NCI-H526 treated with DMSO at 0.1 percent for 48 hours (cell line): ENCODE measurements around the gene LHPP.

Source experiments
- DNase-seq: peaks from one replicate; lab custom pipeline; 2025; lab: John Stamatoyannopoulos, UW

The LHPP gene

DNA sequence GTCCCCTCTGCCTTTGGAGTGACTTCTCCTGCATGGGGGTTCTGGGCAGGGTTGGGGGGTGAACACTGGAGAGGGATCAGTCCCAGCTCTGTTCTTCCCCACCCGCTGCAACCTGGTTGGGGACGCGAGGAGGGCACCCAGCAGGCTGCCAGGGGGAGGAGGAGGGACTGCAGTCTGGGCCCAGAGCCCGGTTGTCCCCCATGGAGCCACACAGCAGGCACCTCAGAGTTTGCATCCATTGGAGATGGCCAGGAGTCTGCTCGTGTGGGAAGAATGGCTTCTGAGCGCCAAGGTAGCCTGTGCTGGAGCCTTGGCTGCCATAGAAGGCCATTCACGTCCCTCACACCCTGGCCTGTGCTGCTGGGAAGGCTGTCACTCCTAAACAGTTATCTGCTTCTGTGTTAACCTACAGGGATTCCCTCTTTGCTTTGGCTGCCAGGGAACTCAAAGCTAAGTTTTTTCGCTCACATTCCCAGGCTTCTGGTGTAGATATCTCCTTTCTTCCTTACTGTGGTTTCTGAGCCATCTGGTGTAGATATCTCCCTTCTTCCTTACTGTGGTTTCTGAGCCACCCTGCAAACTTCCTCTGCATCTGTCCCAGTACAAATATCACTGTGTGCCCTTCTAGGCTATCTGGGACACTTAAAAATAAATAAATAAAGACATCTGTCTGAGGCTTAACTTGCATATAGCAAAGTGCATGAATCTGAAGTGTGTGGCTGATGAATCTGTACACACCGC is 133.7 kb downstream of the LHPP start:
- DNase-seq = no peak

DNA sequence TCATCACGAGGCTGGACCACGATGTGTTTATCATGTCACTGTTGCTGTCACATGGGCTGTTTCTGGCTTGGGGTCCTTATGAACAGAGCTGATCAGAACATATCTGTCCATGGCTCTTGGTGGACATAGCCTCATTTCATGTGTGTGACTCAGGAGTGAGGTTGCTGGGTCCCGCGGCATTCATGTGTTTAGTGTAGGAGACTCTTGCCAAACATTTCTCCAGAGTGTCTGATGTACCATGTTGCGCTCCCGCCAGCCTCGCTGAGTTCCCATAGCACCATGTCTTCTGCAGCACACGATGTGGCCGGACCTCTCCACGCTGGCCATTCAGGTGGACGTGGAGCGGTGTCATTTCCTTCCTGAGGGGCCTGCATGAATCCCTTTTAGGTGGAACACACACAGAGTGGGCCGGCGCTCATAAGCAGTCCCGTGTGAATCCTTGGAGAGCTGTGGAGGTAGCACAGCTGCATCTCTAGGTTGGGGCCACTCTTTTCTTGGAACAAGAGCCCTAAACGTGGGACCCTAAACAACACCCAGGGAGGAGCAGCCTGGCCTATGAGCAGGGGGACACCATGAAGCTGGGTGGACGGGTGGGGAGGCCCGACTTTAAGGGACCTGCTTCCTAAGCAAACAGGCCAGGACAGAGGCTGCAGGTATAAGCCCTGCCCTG is 134.6 kb downstream of the LHPP start:
- DNase-seq = no peak

- DNase-seq = no peak
These were observed 135.6 kb downstream of the LHPP start for GRCh38 chr10:124596962-124597845.

DNA sequence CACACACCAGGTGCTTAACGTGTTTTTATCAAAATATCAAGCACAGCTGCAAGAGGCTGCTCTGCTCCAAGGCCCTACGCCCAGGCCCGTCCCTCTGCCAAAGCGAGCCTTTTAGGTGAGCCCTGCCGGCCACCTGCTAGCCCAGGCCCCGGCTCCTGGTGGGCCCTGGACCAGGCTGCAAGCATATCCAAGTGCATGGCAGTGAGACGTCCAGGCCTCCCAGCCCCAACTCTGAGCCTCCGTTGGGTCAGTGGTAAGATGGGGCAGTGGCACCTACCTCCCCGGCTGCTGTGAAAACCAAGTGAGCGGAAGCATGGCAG is 136.2 kb downstream of the LHPP start:
- DNase-seq = no peak

DNA sequence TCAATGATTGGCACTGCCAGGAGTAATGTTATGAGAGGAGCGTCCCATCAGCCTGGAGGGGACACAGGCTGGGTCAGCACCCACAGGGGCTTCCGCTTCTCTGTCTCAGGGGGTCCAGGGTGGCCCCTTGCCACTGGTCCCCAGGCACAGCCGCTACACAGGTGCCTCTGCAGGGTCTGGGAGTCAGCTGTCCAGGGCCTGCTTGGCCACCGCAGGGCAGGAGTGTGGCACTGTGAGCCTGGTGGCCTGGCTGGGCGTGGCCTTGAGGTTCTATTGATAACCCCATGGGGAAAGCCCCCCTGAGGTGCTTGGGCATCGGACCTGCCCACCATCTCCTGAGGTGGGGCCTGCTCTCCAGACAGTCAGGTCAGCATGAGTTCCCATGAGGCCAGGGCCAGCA is 136.6 kb downstream of the LHPP start:
- DNase-seq = no peak

DNA sequence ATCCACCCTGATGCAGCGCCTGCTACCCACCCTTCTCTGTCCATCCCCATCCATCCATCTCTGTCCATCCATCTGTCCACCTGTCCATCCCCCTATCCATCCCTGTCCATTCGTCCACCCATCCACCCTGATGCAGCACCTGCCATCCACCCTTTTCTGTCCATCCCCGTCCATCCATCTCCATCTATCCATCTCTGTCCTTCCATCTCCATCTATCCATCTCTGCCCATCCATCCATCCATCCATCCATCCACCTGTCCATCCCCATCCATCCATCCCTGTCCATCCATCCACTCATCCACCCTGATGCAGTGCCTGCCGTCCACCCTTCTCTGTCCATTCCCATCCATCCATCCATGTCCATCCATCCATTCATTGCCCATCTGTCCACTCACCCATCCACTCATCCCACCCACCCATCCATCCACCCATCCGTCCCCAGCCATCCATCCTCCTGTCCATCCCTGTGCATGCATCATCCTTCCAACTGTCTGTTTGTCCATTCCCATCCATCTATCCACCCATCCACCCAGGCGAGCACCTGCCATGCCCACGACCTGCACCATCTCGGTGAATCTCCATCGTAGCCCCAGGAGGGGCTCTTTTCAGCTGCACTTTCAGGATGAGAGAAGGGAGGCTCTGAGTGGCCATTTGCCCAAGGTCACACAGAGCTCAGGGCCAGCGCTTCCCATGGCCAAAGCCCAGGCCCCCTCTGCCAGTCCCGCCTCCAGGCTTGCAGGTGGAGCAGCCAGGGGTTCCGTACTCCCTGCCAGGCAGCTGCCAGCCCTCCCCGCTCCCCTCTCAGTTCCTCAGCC is 137.4 kb downstream of the LHPP start:
- DNase-seq = no peak

DNA sequence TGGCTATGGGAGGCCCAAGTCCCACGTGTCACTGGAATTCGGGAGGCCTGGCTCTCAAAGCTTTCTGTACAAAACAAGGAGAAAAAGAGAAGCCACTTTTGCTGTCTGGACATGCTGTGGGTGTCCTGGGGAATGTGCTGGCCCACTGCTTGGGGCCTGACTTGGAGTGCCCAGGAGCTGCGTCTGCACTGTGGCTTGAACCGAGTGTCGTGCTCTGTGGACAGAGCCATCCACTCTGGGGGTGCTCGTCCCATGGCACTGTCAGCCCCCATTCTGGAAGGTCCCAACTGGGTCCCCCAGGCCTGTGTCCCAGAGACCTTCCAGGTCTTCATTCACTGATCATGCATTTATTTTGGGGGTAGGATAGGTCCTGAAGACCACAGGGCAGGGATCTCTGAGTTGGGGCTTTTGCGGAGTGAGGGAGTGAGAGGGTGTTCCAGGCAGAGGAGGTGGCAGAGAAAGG is 138.0 kb downstream of the LHPP start:
- no peak for DNase-seq

- DNase-seq = no peak
These were observed 138.6 kb downstream of the LHPP start for GRCh38 chr10:124600051-124600880.

DNA sequence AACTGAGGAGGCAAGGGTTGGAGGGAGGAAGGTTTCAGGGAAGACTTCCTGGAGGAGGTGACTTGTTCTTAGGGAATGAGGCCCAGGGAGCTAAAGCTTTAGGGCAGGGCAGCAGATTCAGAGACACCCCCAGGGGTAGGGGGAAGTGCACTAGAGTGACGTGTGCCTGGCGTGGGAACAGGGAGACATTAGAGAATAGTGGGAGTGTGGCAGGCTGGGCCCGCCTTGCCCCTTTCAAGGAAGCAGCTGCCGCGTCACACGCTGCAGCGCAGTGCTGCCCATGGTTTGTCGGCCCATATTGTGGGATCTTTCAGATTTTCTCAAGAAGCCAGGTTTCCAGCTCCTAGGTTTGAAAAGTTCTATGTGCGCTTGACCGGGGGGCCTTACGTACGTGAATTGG is 139.4 kb downstream of the LHPP start:
- no peak for DNase-seq

DNA sequence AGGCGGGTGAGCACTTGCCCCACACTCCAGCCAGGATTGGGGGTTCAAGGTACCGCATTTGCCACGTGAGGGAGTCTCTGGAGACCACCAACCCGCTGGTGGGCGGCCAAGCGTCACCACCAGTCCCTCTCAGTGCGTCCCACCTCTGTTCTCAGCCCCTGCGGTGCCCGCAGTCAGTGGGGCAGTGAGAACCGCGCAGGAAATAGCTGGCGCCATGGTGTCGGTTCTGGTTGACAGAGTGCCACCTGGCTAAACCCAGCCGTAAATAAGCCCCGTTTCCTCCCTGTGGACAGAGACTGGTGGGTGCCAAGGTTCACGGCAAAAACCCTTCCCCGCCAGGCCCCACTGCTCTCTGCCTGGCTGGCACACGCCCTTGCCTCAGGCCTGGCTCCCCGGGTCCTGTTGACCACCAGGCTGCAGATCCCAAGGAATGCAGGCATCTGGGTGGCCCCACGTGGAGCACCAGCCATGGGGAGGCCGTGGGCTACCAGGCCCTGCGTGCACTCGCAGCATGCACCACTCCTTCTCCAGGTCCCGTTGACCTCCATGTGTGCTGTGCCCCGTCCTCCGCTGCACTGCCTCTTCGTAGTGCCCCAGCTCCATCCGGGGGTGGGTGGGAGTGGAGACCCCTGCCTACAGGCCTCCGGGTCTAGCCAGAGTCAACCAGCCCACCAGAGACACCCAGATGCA is 140.0 kb downstream of the LHPP start:
- DNase-seq = no peak

DNA sequence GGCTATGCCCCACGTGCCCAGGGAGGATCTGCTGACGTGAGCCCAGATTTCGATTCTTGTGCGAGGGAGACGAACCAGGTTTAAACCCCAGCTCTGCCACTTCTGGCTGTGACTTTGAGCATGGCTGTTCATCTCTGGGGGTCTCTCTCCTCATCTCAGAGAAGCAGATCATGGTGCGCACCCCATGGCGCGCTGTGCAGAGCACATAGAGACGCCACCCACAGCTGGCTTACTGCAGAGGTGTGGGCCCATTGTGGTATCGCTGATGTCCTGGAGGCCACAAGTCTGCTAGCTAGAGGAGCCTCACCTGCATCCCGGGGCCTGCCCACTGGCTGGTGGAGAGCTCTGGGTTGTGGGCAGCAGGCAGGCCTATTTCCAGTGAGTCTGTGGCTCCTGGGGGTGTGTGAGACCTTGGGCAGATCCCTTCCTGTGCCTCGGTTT is 140.5 kb downstream of the LHPP start:
- no peak for DNase-seq

- DNase-seq = no peak
These were observed 141.2 kb downstream of the LHPP start for GRCh38 chr10:124602646-124603365.

DNA sequence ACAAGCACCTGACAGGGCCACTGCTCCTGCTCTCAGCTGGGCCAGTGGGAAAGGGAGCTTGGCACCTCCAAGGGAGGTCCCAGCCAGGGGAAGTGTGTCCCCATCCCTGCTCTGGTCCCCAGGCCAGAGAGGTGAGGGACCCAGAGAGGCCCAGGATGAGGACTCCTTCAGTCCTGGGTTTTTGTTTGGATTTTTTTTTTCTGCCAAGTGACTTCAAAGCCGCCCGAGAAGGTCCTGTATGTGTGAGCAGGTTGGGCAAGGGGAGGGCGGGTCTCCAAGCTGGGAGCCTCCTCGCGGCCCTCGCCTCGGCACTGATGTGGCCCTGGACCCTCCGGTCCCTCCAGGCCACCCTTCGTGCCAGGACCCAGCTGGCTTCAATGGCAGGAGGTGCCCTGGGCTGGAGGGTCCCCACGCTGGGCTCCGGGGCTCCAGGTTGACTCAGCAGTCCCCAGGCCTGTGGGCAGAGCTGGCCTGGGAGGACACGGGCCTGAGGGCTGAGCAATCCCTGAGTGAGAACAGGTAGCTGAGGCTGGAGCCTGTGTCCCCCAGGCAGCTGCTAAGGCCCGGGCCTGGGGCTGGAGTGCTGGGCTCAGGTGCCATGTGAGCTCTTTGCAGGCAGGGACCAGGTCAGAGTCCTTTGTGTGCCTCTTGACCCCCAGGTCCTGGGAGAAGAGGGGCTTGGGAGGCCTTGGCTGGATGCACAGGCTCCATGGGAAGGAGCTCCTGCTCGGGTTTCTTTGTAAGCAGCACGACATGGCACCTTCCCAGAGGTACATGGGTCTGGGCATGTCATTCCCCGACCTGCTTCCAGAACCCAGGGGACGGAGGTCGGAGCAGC is 142.0 kb downstream of the LHPP start:
- no peak for DNase-seq

DNA sequence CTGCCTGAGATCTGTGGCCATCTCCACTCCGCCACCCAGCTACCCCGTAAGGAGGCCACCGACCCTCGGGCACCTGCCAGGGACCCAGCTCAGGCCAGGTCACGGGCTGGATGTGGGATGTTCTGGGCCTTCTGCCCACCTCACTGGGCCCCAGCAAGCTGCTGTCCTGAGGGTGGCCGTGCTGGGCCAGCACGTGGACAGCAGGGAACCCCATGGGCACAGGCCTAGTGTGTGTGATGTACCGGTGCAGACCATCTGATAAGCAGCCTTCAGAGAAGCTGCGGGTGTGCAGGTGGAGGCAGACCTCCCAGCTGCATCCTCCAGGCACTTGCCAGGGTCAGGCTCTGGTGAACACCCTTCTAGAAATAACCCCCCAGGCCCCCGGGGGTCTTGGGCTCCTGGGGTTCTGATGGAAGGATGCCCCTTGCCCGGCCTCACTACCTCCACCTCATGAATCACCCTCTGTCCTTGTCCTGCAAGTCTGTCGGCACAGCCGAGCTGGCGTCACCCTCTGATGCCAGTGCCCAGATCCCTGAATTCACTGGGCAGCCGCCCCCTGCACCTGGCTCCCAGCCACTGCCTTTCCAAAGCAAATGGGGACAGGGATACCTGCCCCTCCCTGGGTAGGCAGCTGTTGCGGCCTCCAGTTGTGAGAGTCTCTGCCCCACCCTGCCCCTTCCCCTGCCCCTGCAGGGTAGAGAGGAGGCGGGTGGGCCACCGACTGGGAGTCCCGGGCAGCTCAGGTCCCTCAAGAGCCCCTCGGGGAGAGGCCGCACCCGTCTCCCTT is 142.8 kb downstream of the LHPP start:
- DNase-seq = no peak

- DNase-seq = no peak
These were observed 143.4 kb downstream of the LHPP start for GRCh38 chr10:124605001-124605370.

DNA sequence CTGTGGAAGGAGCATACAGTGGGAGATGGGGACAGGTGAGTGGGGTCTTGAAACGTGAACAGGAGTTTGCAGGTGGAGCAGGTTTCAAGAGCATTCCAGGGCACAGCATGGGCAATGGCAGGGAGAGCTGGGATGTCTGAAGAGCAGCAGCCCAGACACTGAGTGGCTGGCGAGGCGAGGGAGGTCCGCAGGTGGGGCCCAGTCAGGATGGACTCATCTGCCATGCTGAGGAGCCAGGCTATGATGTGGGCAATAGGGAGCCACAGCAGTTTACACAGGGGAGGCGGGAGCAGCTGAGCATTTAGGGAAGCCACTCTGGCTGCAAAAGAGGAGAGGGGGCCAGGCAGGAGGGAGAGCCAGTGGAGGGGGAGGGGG is 143.8 kb downstream of the LHPP start:
- DNase-seq = no peak

- DNase-seq = no peak
These were observed 144.5 kb downstream of the LHPP start for GRCh38 chr10:124605856-124606812.
